Fibroblast of peridontal ligament (primary cell): ENCODE results near the gene CPED1.
"Not testable (repeated sequence)": the region's sequence is repeated elsewhere in the genome, so short reads cannot be mapped to it uniquely, and the experiment has no call there.

Source experiments
- DNase-seq: peaks from one replicate; pipeline ENCODE4 v3.0.0-alpha.2; 2010; ENCODE audit errors: extremely low read depth

Gene CPED1

DNA sequence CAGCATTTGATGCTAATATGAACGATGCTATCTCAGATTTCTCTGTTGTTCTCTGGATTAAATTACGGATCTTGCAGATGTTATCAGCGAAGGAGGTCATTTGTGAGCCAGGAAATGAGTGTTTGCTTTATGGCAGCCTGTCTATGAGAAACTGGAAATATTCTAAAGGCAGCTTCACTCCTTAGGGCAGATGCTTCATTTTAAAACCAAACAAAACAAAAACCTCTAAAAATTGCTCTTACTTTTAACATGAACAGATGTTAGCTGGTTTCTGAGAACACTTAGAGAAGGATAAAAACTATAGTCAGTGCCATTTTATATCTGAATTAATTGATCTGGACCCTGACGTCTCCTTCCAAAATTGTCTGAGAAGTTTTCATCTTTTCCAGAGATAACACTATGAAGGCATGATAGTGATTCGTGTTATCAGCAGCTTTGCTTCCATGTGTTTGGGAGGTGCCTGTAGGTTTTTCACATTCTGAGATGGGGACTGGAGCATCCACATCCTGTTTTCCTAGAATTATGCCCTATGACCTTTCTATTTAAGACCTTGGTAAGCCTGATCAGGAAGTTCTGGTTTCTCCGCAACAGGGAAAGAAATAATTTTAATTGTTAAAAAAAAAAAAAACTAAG is 53.1 kb downstream of the CPED1 start:
- DNase-seq, result peak; percentile 49

- no peak for DNase-seq
These were observed 53.7 kb downstream of the CPED1 start for GRCh38 chr7:121042195-121042594.

- no peak for DNase-seq
These were observed 54.4 kb downstream of the CPED1 start for GRCh38 chr7:121042899-121043298.

GRCh38 chr7:121043314-121044234 is 55.1 kb downstream of the CPED1 start:
- no peak for DNase-seq

DNA sequence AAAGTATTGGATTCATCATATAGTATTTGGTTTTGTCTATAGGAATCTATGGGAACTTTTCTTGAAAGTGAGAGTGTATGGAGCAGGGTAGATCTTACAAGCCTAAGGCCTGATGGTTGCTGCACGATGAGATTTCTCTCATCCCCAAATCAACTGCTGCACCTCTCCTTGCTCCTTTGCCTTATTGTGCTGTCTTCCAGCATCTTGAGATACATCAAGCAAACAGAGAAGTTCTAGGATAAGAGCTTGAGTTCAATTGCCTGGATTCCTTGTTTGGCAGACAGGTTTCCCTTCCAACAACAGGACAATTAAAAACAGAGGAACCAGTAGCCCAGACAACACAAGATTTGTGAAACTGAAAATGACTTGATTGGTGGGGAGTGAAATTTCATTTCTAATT is 56.6 kb downstream of the CPED1 start:
- no peak for DNase-seq

DNA sequence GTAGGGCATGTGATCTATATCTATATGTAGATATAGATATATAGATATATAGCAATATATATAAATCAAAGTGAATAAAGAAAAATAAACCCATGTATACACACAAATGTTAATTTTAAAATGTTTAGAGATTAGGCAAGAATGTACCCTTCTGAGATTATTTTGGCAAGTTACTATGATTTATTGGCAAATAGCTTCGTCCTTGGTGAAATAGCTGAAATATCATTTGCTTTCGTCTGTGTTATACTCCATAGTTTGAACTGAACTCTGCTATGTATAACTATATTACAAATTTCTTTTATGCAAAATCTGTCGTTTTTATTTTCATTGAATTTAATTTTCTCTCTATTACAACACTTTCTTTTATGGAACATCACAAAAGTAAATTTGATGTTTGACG is 57.5 kb downstream of the CPED1 start:
- DNase-seq, result no peak

DNA sequence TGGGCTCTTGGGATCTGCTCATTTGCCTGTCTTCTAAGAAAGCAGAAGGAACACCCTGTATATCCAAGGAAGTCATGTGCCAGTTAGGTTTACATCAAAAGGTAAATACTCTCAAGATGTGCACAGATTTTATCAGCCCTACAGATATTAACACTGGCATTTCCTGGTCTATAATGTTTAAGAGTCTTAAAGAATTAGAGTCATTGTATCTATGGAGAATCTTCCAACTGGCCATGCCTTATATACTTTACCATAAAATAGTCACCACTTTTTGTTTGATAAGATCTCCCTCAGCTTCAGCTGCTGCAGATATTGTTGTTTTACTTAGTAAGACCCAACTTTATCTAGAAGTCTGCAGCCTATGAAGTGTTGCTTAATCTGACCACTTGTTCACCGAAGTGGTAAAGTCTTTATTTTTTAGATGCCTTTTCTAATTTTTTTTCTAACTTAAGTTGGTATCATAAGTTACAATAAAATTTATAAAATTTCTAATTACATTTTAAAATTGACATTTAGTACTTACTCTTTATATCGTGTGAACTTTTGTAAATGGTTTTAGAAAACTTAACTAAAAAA is 58.5 kb downstream of the CPED1 start:
- no peak for DNase-seq

- no peak for DNase-seq
These were observed 59.7 kb downstream of the CPED1 start for GRCh38 chr7:121048195-121048594.

DNA sequence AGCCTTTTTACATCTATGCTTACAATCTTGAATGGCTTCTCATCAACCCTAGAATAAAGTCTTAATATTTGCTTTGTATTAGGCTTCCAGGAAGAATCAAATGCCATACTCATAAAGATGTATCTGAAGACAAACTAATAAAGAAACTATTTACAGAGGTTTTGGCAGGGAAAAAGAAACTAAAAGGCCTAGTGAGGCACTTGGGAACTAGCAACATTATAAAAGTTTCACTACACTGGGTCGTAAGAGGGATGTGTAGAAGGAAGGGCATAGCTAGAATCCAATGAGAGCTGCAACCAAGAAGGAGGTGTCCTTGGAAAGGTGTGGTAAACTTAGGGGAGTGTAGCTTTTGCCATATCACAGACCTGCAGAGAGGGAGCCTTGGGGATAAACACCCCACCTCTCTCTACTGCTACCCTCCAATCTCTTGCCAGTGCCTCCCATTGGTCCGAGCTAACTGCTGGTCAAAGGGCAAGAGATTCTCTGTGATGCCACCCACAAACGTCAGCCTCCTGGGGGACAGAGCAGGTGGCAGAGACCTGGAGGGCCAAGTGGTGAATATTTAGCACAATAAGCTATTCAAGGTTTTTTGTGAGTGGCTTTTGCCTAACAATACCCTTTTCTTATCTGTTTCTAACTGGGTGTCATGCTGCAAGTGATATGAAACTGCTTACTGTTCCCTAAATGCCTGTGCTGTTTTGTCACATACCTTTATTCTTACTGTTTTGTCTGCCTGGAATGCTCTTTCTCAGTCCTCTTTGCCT is 60.7 kb downstream of the CPED1 start:
- DNase-seq, result no peak

DNA sequence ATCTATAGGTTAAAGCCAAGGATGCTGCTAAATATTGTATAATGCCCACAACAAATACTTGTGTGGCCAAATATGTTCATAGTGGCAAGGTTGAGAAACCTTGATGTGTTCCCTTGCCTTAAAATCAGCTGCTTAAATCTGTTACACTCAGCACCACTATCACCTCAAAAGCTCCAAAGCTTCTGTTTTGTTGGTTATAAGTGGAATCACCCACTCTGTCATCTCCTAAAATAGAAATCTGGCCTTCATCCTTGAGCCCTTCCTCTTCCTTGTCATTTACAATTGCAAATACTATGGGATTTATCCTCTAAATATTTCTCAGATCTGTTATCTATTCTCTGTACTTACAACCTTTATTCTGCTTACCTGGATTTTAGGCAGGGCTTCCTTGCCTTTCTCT is 61.4 kb downstream of the CPED1 start:
- no peak for DNase-seq

DNA sequence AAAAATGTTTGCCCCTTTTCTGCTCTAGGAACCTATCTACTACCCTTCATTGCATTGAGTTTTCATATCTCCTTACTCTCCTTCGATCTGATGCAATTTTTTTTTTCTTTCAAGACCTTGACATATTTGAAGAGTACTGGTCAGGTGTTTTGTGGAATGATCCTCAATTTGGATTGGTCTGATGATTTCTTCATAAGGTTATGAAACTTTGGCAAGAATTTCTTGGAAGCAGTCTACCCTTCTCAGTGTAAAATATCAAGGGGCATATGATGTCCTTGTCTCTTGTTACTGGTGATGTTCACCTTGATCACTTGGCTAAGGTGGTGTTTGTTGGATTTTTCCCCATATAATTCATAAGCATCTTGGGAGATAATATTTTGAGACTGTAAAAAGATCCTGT is 64.7 kb downstream of the CPED1 start:
- no peak for DNase-seq

- no peak for DNase-seq
These were observed 66.4 kb downstream of the CPED1 start for GRCh38 chr7:121054925-121055324.

DNA sequence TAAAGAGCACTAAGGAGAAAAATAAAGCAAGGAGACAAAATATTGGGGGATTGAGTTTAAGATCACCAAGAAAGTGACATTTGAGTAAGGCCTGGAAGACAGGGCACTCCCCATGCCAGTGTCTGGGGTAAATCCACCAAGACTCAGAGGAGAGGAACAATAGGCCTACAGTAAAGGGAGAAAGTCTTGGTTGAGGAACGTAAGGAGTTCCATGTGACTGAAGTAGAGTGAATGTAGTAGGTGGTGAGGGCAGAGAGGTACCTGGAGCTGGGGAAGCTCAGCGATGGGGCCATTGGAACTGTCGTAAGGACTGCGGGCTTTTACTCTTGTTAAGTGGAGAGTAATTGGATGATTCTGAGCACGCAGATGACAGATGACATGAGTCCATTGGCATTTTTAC is 69.4 kb downstream of the CPED1 start:
- no peak for DNase-seq

GRCh38 chr7:121058975-121059374 is 70.5 kb downstream of the CPED1 start:
- no peak for DNase-seq

GRCh38 chr7:121059979-121060509 is 71.5 kb downstream of the CPED1 start:
- not testable (repeated sequence) for DNase-seq

GRCh38 chr7:121061677-121062582 is 73.4 kb downstream of the CPED1 start:
- DNase-seq, result no peak

GRCh38 chr7:121062671-121063279 is 74.3 kb downstream of the CPED1 start:
- peak; percentile 79 for DNase-seq

DNA sequence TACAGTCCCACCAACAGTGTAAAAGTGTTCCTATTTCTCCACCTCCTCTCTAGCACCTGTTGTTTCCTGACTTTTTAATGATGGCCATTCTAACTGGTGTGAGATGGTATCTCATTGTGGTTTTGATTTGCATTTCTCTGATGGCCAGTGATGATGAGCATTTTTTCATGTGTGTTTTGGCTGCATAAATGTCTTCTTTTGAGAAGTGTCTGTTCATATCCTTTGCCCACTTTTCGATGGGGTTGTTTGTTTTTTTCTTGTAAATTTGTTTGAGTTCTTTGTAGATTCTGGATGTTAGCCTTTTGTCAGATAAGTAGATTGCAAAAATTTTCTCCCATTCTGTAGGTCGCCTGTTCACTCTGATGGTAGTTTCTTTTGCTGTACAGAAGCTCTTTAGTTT is 79.2 kb downstream of the CPED1 start:
- DNase-seq, result not testable (repeated sequence)

- DNase-seq, result no peak
These were observed 81.0 kb downstream of the CPED1 start for GRCh38 chr7:121069346-121070100.

GRCh38 chr7:121071132-121071531 is 82.6 kb downstream of the CPED1 start:
- no peak for DNase-seq
